ENCODE results near the gene POSTN. TPM values are rescaled to one million over a fixed set of nuclear protein-coding genes. Genes with fewer than 3 reads are reported as not detected.

Gene POSTN
- total and polyA plus RNA-seq, 2 of the 4 experiments (the other 2 are of a cell fraction), result 32.6 to 44.7 TPM

DNA sequence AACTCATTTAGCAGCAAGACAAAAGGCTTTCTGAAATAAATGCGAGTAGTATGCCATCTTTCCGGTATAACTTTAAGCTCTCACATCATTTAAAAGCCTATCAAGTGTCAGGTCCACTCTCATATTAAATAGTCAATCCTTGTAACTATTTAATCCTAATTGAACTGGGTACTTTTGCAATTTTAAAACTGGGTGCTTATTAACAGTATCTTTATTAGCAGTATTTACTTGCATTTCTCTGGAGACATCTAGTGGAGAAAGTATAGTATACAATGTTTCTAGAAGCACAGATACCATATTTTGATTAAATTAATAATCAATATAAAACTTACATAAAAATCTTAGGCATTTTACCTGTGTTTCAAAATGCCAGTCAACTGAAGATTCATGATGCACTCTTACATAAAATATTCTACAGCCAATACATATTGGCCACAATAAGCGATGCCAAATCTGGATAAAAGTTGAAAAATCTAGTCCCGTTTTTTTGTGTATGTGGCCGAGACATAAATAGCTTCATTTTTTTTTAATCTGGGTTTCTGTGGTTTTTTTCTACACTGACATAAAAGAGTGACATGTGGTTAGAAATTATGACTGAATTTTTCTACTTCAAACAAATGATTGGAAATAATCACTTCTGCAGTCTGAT is 4.3 kb upstream of the POSTN start:
- H3K23ac ChIP-seq (ENCODE audit: low read depth, low read length), result no peak overlapping the region

More for the DNA sequence above, 4.3 kb upstream of the POSTN start:
- Histone ChIP-seq H2AK9ac (replicated peaks; ENCODE audit: low read depth, low read length, poor library complexity) (no peak overlapping the region), H2BK20ac (ENCODE audit: low read depth, low read length) (no peak overlapping the region), H4K8ac (ENCODE audit: low read depth in 2 of 2, low read length in 2 of 2) (no peak overlapping the region), H4K91ac (ENCODE audit: insufficient read depth, low read depth, low read length) (no peak overlapping the region), H3K27ac (ENCODE audit: insufficient read depth, low read length) (no peak overlapping the region), H2BK5ac (ENCODE audit: low read depth, low read length, poor library complexity, severe bottlenecking) (no peak overlapping the region), H3K18ac (ENCODE audit: low read depth, low read length) (no peak overlapping the region), H3K56ac (ENCODE audit: extremely low read depth, insufficient read depth, low read length) (no peak overlapping the region), H3K79me1 (ENCODE audit: low read depth in 1 of 2, low read length in 2 of 2) (no peaks in the 10 kb centered on the region), H4K20me1 (ENCODE audit: insufficient read depth, low read length) (no peaks in the 10 kb centered on the region), H2BK15ac (ENCODE audit: low read depth, low read length) (no peak overlapping the region), H2AFZ (replicated peaks; ENCODE audit: low read length, poor library complexity) (no peak overlapping the region), H3K36me3 (ENCODE audit: control insufficient read depth, insufficient read depth, low read length) (no peaks in the 10 kb centered on the region), H3K4me3 (ENCODE audit: insufficient read depth, low read depth, low read length) (no peak overlapping the region), H3K9me3 (ENCODE audit: control insufficient read depth, insufficient read depth, low read length) (no peaks in the 10 kb centered on the region), H2AK5ac (ENCODE audit: low read depth, low read length) (no peak overlapping the region), H3K14ac (replicated peaks; ENCODE audit: low read depth, low read length) (no peak overlapping the region), H3K4me1 (ENCODE audit: control insufficient read depth, insufficient read depth, low read length) (peaks cover 5% of the 10 kb centered on the region), H3K9me1 (ENCODE audit: insufficient read depth, low read length) (no peaks in the 10 kb centered on the region), H3K4me2 (ENCODE audit: low read depth, low read length) (no peak overlapping the region), H2BK120ac (ENCODE audit: low read depth, low read length) (no peak overlapping the region), H3K9ac (ENCODE audit: low read depth, low read length) (no peak overlapping the region), H3K4ac (ENCODE audit: low read depth, low read length) (no peak overlapping the region), H4K5ac (ENCODE audit: low read depth, low read length) (no peak overlapping the region), H3K27me3 (ENCODE audit: control insufficient read depth, insufficient read depth, low read length) (no peaks in the 10 kb centered on the region)
- dilution Hi-C loops (cut with HindIII; ENCODE audit: low sequenced_read_pairs, unreplicated experiment) (no loop called here), in situ Hi-C loops (cut with MboI; ENCODE audit: low sequenced_read_pairs) (loop anchor here (25.0 kb wide), 1 partner anchor 766 kb away; no protein-coding TSS in a partner anchor), intact Hi-C loops (cut with micrococcal nuclease) (loop anchor here (1.0 to 5.0 kb wide), 3 partner anchors 376 to 529 kb away; no protein-coding TSS in a partner anchor)
- ATAC-seq (ENCODE audit: low read depth) (peak; percentile 67), DNase-seq (peak; percentile 47)
- WGBS, 2 experiments (ENCODE audit: extremely low coverage in 2 of 2, insufficient read length in 1 of 2), result no CpG with 5 or more reads among the region's 5 CpGs
- ChIA-PET POLR2A (ENCODE audit: unreplicated experiment) (no interaction called here), CTCF (interaction anchor here (0.6 to 1.4 kb wide), 7 partner anchors 19 to 576 kb away, joined by 3 to 5 read pairs (median 4); no protein-coding TSS in a partner anchor)
- no peak for TF ChIP-seq BHLHE40 (IDR thresholded peaks at IDR 0.05; ENCODE audit: low read depth, low read length)
- no peak for TF ChIP-seq NFE2L2 (IDR thresholded peaks at IDR 0.05; ENCODE audit: low read depth, low read length)
- no peak for TF ChIP-seq RCOR1 (IDR thresholded peaks at IDR 0.05; ENCODE audit: insufficient replicate concordance, low read length)
- TF ChIP-seq, protein P1, sequence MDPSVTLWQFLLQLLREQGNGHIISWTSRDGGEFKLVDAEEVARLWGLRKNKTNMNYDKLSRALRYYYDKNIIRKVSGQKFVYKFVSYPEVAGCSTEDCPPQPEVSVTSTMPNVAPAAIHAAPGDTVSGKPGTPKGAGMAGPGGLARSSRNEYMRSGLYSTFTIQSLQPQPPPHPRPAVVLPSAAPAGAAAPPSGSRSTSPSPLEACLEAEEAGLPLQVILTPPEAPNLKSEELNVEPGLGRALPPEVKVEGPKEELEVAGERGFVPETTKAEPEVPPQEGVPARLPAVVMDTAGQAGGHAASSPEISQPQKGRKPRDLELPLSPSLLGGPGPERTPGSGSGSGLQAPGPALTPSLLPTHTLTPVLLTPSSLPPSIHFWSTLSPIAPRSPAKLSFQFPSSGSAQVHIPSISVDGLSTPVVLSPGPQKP (IDR thresholded peaks at IDR 0.05; ENCODE audit: borderline replicate concordance, low read depth, low read length), result no peak
- TF ChIP-seq, protein P2, sequence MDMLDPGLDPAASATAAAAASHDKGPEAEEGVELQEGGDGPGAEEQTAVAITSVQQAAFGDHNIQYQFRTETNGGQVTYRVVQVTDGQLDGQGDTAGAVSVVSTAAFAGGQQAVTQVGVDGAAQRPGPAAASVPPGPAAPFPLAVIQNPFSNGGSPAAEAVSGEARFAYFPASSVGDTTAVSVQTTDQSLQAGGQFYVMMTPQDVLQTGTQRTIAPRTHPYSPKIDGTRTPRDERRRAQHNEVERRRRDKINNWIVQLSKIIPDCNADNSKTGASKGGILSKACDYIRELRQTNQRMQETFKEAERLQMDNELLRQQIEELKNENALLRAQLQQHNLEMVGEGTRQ (IDR thresholded peaks at IDR 0.05; ENCODE audit: low read depth, low read length), result no peak
- no peak for TF ChIP-seq RFX5 (IDR thresholded peaks at IDR 0.05; ENCODE audit: low read depth, low read length)
- TF ChIP-seq, protein P3, sequence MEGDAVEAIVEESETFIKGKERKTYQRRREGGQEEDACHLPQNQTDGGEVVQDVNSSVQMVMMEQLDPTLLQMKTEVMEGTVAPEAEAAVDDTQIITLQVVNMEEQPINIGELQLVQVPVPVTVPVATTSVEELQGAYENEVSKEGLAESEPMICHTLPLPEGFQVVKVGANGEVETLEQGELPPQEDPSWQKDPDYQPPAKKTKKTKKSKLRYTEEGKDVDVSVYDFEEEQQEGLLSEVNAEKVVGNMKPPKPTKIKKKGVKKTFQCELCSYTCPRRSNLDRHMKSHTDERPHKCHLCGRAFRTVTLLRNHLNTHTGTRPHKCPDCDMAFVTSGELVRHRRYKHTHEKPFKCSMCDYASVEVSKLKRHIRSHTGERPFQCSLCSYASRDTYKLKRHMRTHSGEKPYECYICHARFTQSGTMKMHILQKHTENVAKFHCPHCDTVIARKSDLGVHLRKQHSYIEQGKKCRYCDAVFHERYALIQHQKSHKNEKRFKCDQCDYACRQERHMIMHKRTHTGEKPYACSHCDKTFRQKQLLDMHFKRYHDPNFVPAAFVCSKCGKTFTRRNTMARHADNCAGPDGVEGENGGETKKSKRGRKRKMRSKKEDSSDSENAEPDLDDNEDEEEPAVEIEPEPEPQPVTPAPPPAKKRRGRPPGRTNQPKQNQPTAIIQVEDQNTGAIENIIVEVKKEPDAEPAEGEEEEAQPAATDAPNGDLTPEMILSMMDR (conservative IDR thresholded peaks at IDR 0.05; ENCODE audit: low read depth, low read length), result peak; percentile 73
- no peak for TF ChIP-seq FOS (IDR thresholded peaks at IDR 0.05; ENCODE audit: low read depth, low read length)
- TF ChIP-seq SMC3 (IDR thresholded peaks at IDR 0.05; ENCODE audit: low read depth, low read length), result peak; percentile 89
- TF ChIP-seq POLR2A (IDR thresholded peaks at IDR 0.05; ENCODE audit: low read depth, low read length), result no peak
- peak; percentile 79 for TF ChIP-seq RAD21 (IDR thresholded peaks at IDR 0.05; ENCODE audit: low read length)
- TF ChIP-seq MAZ (IDR thresholded peaks at IDR 0.05; ENCODE audit: borderline replicate concordance, low read depth, low read length), result no peak
- BruUV-seq (replicated peaks), result no TSS peak
